Caco-2 (cell line): ENCODE measurements around the gene MYO15A. TPM values are rescaled to one million over a fixed set of nuclear protein-coding genes. Genes with fewer than 3 reads are reported as not detected.

ENCODE experiments used
- BruUV-seq: library from RNA; stranded (reverse); fragments of 400-500 nt; replicated peaks from 2 replicates; lab custom pipeline; 2021; lab: Mats Ljungman, UMichigan
- CTCF ChIA-PET: fragments of 300-600 bp; sonication (Branson Sonifier 250); formaldehyde crosslinking; loops from one replicate; lab custom pipeline; 2022; ENCODE audit warnings: antibody characterized with exemption; lab: Charles Lee
- POLR2A ChIA-PET: fragments of 300-600 bp; sonication (Branson Sonifier 250); formaldehyde crosslinking; loops from one replicate; lab custom pipeline; 2022; ENCODE audit warnings: antibody characterized with exemption; lab: Charles Lee
- DNase-seq, 2 experiments: peaks; one replicate each; pipeline versions ENCODE4 v3.0.0 to v3.0.0-alpha.2; 2020 to 2022
- H3K27me3 ChIP-seq: replicated peaks from 2 replicates; pipeline ENCODE4 v1.6.0; 2011; ENCODE audit warnings: low read length; ENCODE audit not compliant: control insufficient read depth, insufficient read depth
- H3K36me3 ChIP-seq: 2 replicates; pipeline ENCODE4 v1.5.1; 2011; ENCODE audit warnings: low read length; ENCODE audit not compliant: control insufficient read depth, insufficient read depth
- H3K4me1 ChIP-seq: fragments of 250-450 bp; sonication (Bioruptor Pico); 2 replicates; pipeline ENCODE4 v1.5.1; 2020; ENCODE audit warnings: mild to moderate bottlenecking
- H3K4me3 ChIP-seq: 2 replicates; pipeline ENCODE4 v1.5.1; 2011; ENCODE audit warnings: low read depth, mild to moderate bottlenecking, control low read depth, low read length
- H3K9me3 ChIP-seq: fragments of 250-450 bp; sonication (Bioruptor Pico); 2 replicates; pipeline ENCODE4 v1.5.1; 2020; ENCODE audit warnings: mild to moderate bottlenecking, moderate library complexity
- H3K27ac Mint-ChIP-seq: one replicate; pipeline ENCODE4 v1.8.0; 2022; ENCODE audit warnings: mixed read lengths; ENCODE audit not compliant: unreplicated experiment
- H3K27me3 Mint-ChIP-seq: one replicate; pipeline ENCODE4 v1.8.0; 2022; ENCODE audit warnings: mixed read lengths; ENCODE audit not compliant: insufficient read depth, unreplicated experiment
- H3K36me3 Mint-ChIP-seq: one replicate; pipeline ENCODE4 v1.8.0; 2022; ENCODE audit warnings: mild to moderate bottlenecking, mixed read lengths; ENCODE audit not compliant: insufficient read depth, unreplicated experiment
- H3K4me1 Mint-ChIP-seq: one replicate; pipeline ENCODE4 v1.8.0; 2022; ENCODE audit warnings: low read depth, mixed read lengths; ENCODE audit not compliant: unreplicated experiment
- H3K4me3 Mint-ChIP-seq: one replicate; pipeline ENCODE4 v1.8.0; 2022; ENCODE audit warnings: mild to moderate bottlenecking, moderate library complexity, mixed read lengths; ENCODE audit not compliant: unreplicated experiment
- H3K9me3 Mint-ChIP-seq: one replicate; pipeline ENCODE4 v1.8.0; 2022; ENCODE audit warnings: mixed read lengths; ENCODE audit not compliant: unreplicated experiment
- CTCF ChIP-seq, 2 experiments: fragments of 200-600 bp in 1 of 2; IDR thresholded peaks; 1 replicate in 1 of 2; 2 replicates in 1 of 2; pipeline versions ENCODE4 v1.5.1 to v1.8.0; 2011 to 2022; ENCODE audit warnings: antibody characterized with exemption in 1 of 2, control low read depth in 1 of 2, inconsistent platforms in 1 of 2, low read depth in 1 of 2, low read length in 1 of 2, mild to moderate bottlenecking in 1 of 2, moderate library complexity in 1 of 2; ENCODE audit not compliant: insufficient read depth in 1 of 2, severe bottlenecking in 1 of 2, unreplicated experiment in 1 of 2
- intact Hi-C: fragments of 100-400 bp; cut with micrococcal nuclease; formaldehyde crosslinking; loops from one replicate; pipeline ENCODE4 v1.10.0; 2022; ENCODE audit not compliant: unreplicated experiment
- total RNA-seq: library from RNA; stranded (reverse); gene quantifications from 2 replicates; pipeline ENCODE4 v1.2.3, GENCODE V29; 2022

MYO15A gene
- total RNA-seq, 1 experiment from 2014 or later = not detected

- no peak for TF ChIP-seq CTCF (IDR thresholded peaks at IDR 0.05; ENCODE audit: insufficient read depth in 1 of 2, low read depth in 1 of 2, low read length in 1 of 2, severe bottlenecking in 1 of 2, unreplicated experiment in 1 of 2)
- no peak for DNase-seq
- intact Hi-C loops = no loop called here
- no peaks in the 10 kb centered on the region for H3K4me1 ChIP-seq
- ChIA-PET CTCF (no interaction called here), POLR2A (no interaction called here)
- Mint-ChIP-seq H3K4me3 (no peak overlapping the region), H3K27me3 (no peaks in the 10 kb centered on the region), H3K9me3 (no peaks in the 10 kb centered on the region), H3K36me3 (no peaks in the 10 kb centered on the region), H3K4me1 (no peaks in the 10 kb centered on the region), H3K27ac (no peak overlapping the region)
- H3K9me3 ChIP-seq = peaks cover 9% of the 10 kb centered on the region; the same call in 1 of the 2 replicates
- H3K4me3 ChIP-seq = no peak overlapping the region
- BruUV-seq = no TSS peak
- H3K27me3 ChIP-seq = no peaks in the 10 kb centered on the region
- no peaks in the 10 kb centered on the region for H3K36me3 ChIP-seq
Observed at GRCh38 chr17:18116078-18116477, 7.5 kb downstream of the MYO15A start.

- DNase-seq = no peak
- Mint-ChIP-seq H3K4me1 (no peaks in the 10 kb centered on the region), H3K36me3 (no peaks in the 10 kb centered on the region), H3K9me3 (no peaks in the 10 kb centered on the region), H3K27ac (no peak overlapping the region), H3K27me3 (no peaks in the 10 kb centered on the region), H3K4me3 (no peak overlapping the region)
- no TSS peak for BruUV-seq
- H3K4me3 ChIP-seq = no peak overlapping the region
- ChIA-PET CTCF (no interaction called here), POLR2A (no interaction called here)
- intact Hi-C loops = no loop called here
- no peaks in the 10 kb centered on the region for H3K36me3 ChIP-seq
- H3K27me3 ChIP-seq = no peaks in the 10 kb centered on the region
- no peaks in the 10 kb centered on the region for H3K4me1 ChIP-seq
- peaks cover 9% of the 10 kb centered on the region; the same call in 1 of the 2 replicates for H3K9me3 ChIP-seq
- no peak for TF ChIP-seq CTCF (IDR thresholded peaks at IDR 0.05; ENCODE audit: insufficient read depth in 1 of 2, low read depth in 1 of 2, low read length in 1 of 2, severe bottlenecking in 1 of 2, unreplicated experiment in 1 of 2)
Observed at GRCh38 chr17:18117533-18117932, 9.0 kb downstream of the MYO15A start.

GRCh38 chr17:18117982-18118975 lies 9.7 kb downstream of the MYO15A start:
- H3K36me3 ChIP-seq = no peaks in the 10 kb centered on the region
- H3K9me3 ChIP-seq = peaks cover 9% of the 10 kb centered on the region; the same call in 1 of the 2 replicates
- intact Hi-C loops = no loop called here
- H3K4me1 Mint-ChIP-seq = no peaks in the 10 kb centered on the region
- no peaks in the 10 kb centered on the region for H3K9me3 Mint-ChIP-seq
- CTCF ChIA-PET = no interaction called here
- no peaks in the 10 kb centered on the region for H3K27me3 Mint-ChIP-seq
- no peak overlapping the region for H3K27ac Mint-ChIP-seq
- no peak for DNase-seq
- TF ChIP-seq CTCF (IDR thresholded peaks at IDR 0.05; ENCODE audit: insufficient read depth in 1 of 2, low read depth in 1 of 2, low read length in 1 of 2, severe bottlenecking in 1 of 2, unreplicated experiment in 1 of 2) = no peak
- H3K36me3 Mint-ChIP-seq = no peaks in the 10 kb centered on the region
- BruUV-seq = no TSS peak
- POLR2A ChIA-PET = no interaction called here
- no peak overlapping the region for H3K4me3 ChIP-seq
- no peaks in the 10 kb centered on the region for H3K27me3 ChIP-seq
- no peak overlapping the region for H3K4me3 Mint-ChIP-seq
- no peaks in the 10 kb centered on the region for H3K4me1 ChIP-seq
